Trophoblast cell (in vitro differentiated cells and primary cell): ENCODE data around the gene COQ7.

Source experiments
- DNase-seq, 2 donors: peaks; one replicate each; pipeline ENCODE4 v3.0.0-alpha.2; 2016
- H2AFZ ChIP-seq: 2 replicates; pipeline ENCODE4 v1.6.1; 2013; ENCODE audit warnings: low read length, moderate library complexity, mild to moderate bottlenecking; ENCODE audit not compliant: insufficient read depth, poor library complexity
- H2AK5ac ChIP-seq: 2 replicates; pipeline ENCODE4 v1.6.1; 2013; ENCODE audit warnings: mild to moderate bottlenecking, low read length
- H2BK120ac ChIP-seq: 2 replicates; pipeline ENCODE4 v1.6.1; 2013; ENCODE audit warnings: low read length, mild to moderate bottlenecking, moderate library complexity; ENCODE audit not compliant: insufficient read depth, poor library complexity
- H2BK12ac ChIP-seq: 2 replicates; pipeline ENCODE4 v1.6.1; 2013; ENCODE audit warnings: mild to moderate bottlenecking, low read length, moderate library complexity
- H2BK5ac ChIP-seq: 2 replicates; pipeline ENCODE4 v1.6.1; 2013; ENCODE audit warnings: low read length, low read depth, moderate library complexity, mild to moderate bottlenecking; ENCODE audit not compliant: poor library complexity
- H3K14ac ChIP-seq: 2 replicates; pipeline ENCODE4 v1.6.1; 2013; ENCODE audit warnings: mild to moderate bottlenecking, low read length
- H3K18ac ChIP-seq: 2 replicates; pipeline ENCODE4 v1.6.1; 2013; ENCODE audit warnings: mild to moderate bottlenecking, low read length
- H3K23ac ChIP-seq: 2 replicates; pipeline ENCODE4 v1.6.1; 2013; ENCODE audit warnings: low read length
- H3K27ac ChIP-seq: 2 replicates; pipeline ENCODE4 v1.5.1; 2013; ENCODE audit warnings: low read depth, mild to moderate bottlenecking, inconsistent platforms, low read length, moderate library complexity
- H3K27me3 ChIP-seq: 2 replicates; pipeline ENCODE4 v1.6.1; 2013; ENCODE audit warnings: inconsistent platforms, mild to moderate bottlenecking, low read length, moderate library complexity; ENCODE audit not compliant: insufficient read depth
- H3K36me3 ChIP-seq, 2 experiments: 1 replicate in 1 of 2; 2 replicates in 1 of 2; pipeline ENCODE4 v1.6.1; 2013; ENCODE audit warnings: low read length in 2 of 2, mild to moderate bottlenecking in 2 of 2, moderate library complexity in 1 of 2; ENCODE audit not compliant: insufficient read depth in 2 of 2, control insufficient read depth in 1 of 2
- H3K4ac ChIP-seq: 2 replicates; pipeline ENCODE4 v1.6.1; 2013; ENCODE audit warnings: low read depth, mild to moderate bottlenecking, low read length, moderate library complexity
- H3K4me1 ChIP-seq, 2 experiments: 1 replicate in 1 of 2; 2 replicates in 1 of 2; pipeline ENCODE4 v1.6.1; 2013; ENCODE audit warnings: low read length in 2 of 2, mild to moderate bottlenecking in 2 of 2, moderate library complexity in 1 of 2; ENCODE audit not compliant: insufficient read depth in 2 of 2, control insufficient read depth in 1 of 2
- H3K4me2 ChIP-seq: 2 replicates; pipeline ENCODE4 v1.6.1; 2013; ENCODE audit warnings: inconsistent platforms, mild to moderate bottlenecking, low read length, moderate library complexity
- H3K4me3 ChIP-seq: 2 replicates; pipeline ENCODE4 v1.5.1; 2013; ENCODE audit warnings: mild to moderate bottlenecking, low read depth, low read length, inconsistent platforms
- H3K79me1 ChIP-seq: one replicate; pipeline ENCODE4 v1.6.1; 2013; ENCODE audit warnings: low read length
- H3K79me2 ChIP-seq: 2 replicates; pipeline ENCODE4 v1.6.1; 2013; ENCODE audit warnings: low read length, mild to moderate bottlenecking; ENCODE audit not compliant: control insufficient read depth, insufficient read depth, poor library complexity
- H3K9ac ChIP-seq: 2 replicates; pipeline ENCODE4 v1.6.1; 2013; ENCODE audit warnings: mild to moderate bottlenecking, low read length
- H3K9me3 ChIP-seq: 2 replicates; pipeline ENCODE4 v1.6.1; 2013; ENCODE audit warnings: low read depth, mild to moderate bottlenecking, control low read depth, inconsistent platforms, low read length; ENCODE audit not compliant: insufficient read depth
- H4K12ac ChIP-seq: 2 replicates; pipeline ENCODE4 v1.6.1; 2013; ENCODE audit warnings: low read depth, mild to moderate bottlenecking, low read length, moderate library complexity
- H4K8ac ChIP-seq: 2 replicates; pipeline ENCODE4 v1.6.1; 2013; ENCODE audit warnings: low read depth, mild to moderate bottlenecking, low read length, moderate library complexity
- H4K91ac ChIP-seq: one replicate; pipeline ENCODE4 v1.6.1; 2013; ENCODE audit warnings: low read depth, mild to moderate bottlenecking, low read length, moderate library complexity
- WGBS: extraction: QIAGEN DNeasy Blood & Tissue Kit; methylation state at CpG from one replicate; pipeline ENCODE4 v1.1.7; 2013; ENCODE audit warnings: missing lambda C conversion rate; ENCODE audit not compliant: insufficient read length, insufficient coverage; ENCODE audit errors: extremely low coverage; 5-methylcytosine and 5-hydroxymethylcytosine counted together

COQ7 gene

DNA sequence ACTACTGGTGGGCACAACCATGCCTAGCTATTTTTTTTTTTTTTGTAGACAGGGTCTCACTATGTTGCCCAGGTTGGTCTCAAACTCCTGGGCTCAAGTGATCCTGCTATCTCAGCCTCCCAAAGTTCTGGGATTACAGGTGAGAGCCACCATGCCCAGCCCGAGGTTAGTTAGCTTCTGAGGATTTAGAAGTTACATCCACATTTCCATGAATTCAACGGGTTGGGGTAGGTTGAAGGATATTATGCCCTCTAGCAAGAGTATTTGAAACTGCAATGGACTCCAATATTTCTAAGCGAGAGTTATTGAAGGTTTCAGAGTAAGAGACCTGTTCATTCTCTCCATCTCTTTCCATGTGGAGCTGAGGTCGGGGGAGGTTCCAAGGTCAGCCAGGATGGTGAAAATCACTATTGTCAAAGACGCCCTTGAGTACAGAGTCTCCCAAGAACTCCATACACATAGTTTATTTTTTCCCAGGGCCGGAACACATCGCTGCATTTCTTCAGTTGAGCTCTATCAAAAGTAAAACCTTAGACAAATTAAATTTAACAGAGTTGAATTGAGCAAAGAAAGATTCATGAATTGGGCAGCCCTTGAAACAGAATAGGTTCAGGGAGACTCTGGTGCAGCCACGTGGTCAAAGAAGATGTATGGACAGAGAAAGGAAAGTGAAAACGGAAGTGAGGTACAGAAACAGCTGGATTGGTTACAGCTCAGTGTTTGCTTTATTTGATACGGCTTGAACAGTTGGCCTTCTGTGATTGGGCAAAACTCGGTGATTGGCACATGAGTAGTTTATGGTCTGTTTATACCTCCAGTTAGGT is 27.3 kb downstream of the COQ7 start:
- H3K9me3 ChIP-seq, result no peaks in the 10 kb centered on the region
- no peak overlapping the region for H2BK12ac ChIP-seq
- H3K79me2 ChIP-seq, result no peaks in the 10 kb centered on the region
- no peaks in the 10 kb centered on the region for H3K27me3 ChIP-seq
- peak; percentile 38 to 70 for DNase-seq
- no peak overlapping the region for H3K14ac ChIP-seq
- no CpG with 5 or more reads among the region's 11 CpGs for WGBS
- H3K9ac ChIP-seq, result no peak overlapping the region
- no peak overlapping the region for H4K8ac ChIP-seq
- no peak overlapping the region for H3K18ac ChIP-seq
- no peaks in the 10 kb centered on the region for H3K4me1 ChIP-seq
- H3K4me2 ChIP-seq, result no peak overlapping the region
- H2BK5ac ChIP-seq, result no peak overlapping the region
- no peaks in the 10 kb centered on the region for H3K36me3 ChIP-seq
- no peak overlapping the region for H2BK120ac ChIP-seq
- no peak overlapping the region for H4K12ac ChIP-seq
- no peak overlapping the region for H2AFZ ChIP-seq
- H3K79me1 ChIP-seq, result no peaks in the 10 kb centered on the region
- H3K4ac ChIP-seq, result no peak overlapping the region
- no peak overlapping the region for H3K27ac ChIP-seq
- no peak overlapping the region for H3K4me3 ChIP-seq
- H2AK5ac ChIP-seq, result no peak overlapping the region
- H3K23ac ChIP-seq, result peak overlapping the region; percentile 9
- no peak overlapping the region for H4K91ac ChIP-seq

DNA sequence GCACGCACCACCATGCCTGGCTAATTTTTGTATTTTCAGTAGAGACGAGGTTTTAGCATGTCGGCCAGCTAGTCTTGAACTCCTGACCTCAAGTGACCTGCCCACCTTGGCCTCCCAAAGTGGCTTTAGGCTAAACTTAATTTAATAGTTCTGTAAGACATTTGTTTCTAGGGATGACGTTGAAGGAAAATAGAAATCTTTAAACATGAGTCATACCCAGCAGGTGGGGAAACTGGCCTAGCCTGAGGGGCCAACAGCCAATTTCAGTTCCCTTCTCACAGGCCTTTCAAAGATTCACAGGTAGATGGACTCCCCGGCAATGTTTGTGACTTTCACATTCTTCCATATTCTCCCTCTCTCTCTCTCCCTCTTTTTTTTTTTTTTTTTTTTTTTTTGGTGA is 28.2 kb downstream of the COQ7 start:
- Histone ChIP-seq H4K91ac (no peak overlapping the region), H4K8ac (no peak overlapping the region), H3K18ac (no peak overlapping the region), H3K9ac (no peak overlapping the region), H3K4ac (no peak overlapping the region), H3K4me1 (no peaks in the 10 kb centered on the region), H3K4me2 (no peak overlapping the region), H2AK5ac (no peak overlapping the region), H2BK120ac (no peak overlapping the region), H3K14ac (no peak overlapping the region), H3K36me3 (no peaks in the 10 kb centered on the region), H3K27me3 (no peaks in the 10 kb centered on the region), H3K9me3 (peaks cover 2% of the 10 kb centered on the region), H3K23ac (no peak overlapping the region), H2AFZ (no peak overlapping the region), H4K12ac (no peak overlapping the region), H3K79me1 (no peaks in the 10 kb centered on the region), H3K4me3 (no peak overlapping the region), H2BK5ac (no peak overlapping the region), H2BK12ac (no peak overlapping the region), H3K79me2 (no peaks in the 10 kb centered on the region), H3K27ac (no peak overlapping the region)
- WGBS, result no CpG with 5 or more reads among the region's 5 CpGs
- DNase-seq, result peak; percentile 97 to 98

DNA sequence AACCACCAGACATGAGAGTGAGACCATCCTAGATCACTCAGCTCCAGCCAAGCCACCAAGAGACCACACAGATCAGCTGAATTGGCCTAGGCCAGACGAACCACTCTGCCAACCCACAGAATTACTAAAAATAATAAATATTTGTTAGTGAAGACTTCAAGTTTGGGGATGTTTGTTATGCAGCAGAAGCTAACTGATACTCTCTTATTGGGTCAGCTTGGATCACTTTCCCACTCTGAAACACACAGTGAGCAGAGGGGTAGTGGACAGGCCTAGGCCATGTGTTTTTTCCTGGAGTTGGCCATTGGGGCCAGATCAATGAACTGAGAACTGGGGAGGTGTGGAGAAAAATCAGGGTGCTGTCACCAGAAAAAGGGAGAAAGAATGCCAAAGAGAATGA is 30.8 kb downstream of the COQ7 start:
- H4K8ac ChIP-seq, result no peak overlapping the region
- H4K91ac ChIP-seq, result no peak overlapping the region
- H3K27ac ChIP-seq, result no peak overlapping the region
- no peak overlapping the region for H3K14ac ChIP-seq
- no peak for DNase-seq
- H4K12ac ChIP-seq, result no peak overlapping the region
- H2AFZ ChIP-seq, result no peak overlapping the region
- no peaks in the 10 kb centered on the region for H3K79me1 ChIP-seq
- no peak overlapping the region for H2BK12ac ChIP-seq
- no peak overlapping the region for H3K4ac ChIP-seq
- H3K18ac ChIP-seq, result no peak overlapping the region
- H3K23ac ChIP-seq, result no peak overlapping the region
- no CpG with 5 or more reads among the region's 1 CpG for WGBS
- H3K27me3 ChIP-seq, result no peaks in the 10 kb centered on the region
- H3K79me2 ChIP-seq, result no peaks in the 10 kb centered on the region
- no peak overlapping the region for H2BK120ac ChIP-seq
- no peak overlapping the region for H3K9ac ChIP-seq
- no peaks in the 10 kb centered on the region for H3K4me1 ChIP-seq
- H2AK5ac ChIP-seq, result no peak overlapping the region
- H2BK5ac ChIP-seq, result no peak overlapping the region
- H3K9me3 ChIP-seq, result peaks cover 2% of the 10 kb centered on the region
- H3K4me2 ChIP-seq, result no peak overlapping the region
- no peaks in the 10 kb centered on the region for H3K36me3 ChIP-seq
- no peak overlapping the region for H3K4me3 ChIP-seq

DNA sequence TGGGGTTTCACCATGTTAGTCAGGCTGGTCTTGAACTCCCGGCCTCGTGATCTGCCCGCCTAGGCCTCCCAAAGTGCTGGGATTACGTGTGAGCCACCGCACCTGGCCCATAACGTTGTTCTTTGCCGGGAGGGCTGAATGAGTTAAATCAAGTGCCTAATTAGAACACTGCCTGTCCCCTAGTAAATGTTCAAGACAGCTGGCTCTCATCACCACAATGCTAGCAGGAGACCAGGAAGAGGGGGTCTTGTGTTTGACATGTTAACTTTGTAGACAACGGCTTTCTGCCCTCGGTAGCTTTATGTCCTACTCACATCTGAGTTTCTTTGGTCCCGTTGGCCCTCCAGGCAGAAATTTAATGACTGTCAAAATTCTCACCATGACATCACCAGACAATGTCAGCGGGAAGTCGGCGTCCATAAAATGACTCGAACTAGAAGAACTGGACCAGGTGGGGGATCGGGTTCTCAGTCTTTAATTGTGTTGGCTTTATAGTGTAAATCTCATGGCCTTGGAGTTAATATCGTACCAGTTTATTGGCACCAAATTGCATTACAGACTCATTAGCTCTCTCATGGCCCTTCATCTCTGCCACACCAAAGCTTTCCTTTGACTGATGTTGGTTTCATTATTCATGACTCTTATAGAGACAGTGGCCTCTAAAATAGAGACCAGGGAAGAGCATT is 34.9 kb downstream of the COQ7 start:
- no peak overlapping the region for H3K18ac ChIP-seq
- no peak overlapping the region for H2BK120ac ChIP-seq
- peak; percentile 23 to 71 for DNase-seq
- H3K27ac ChIP-seq, result no peak overlapping the region
- no peak overlapping the region for H3K14ac ChIP-seq
- no peak overlapping the region for H3K4me3 ChIP-seq
- no peak overlapping the region for H2BK5ac ChIP-seq
- no peak overlapping the region for H3K23ac ChIP-seq
- H3K36me3 ChIP-seq, result no peaks in the 10 kb centered on the region
- no peak overlapping the region for H2AK5ac ChIP-seq
- H2BK12ac ChIP-seq, result no peak overlapping the region
- H3K27me3 ChIP-seq, result no peaks in the 10 kb centered on the region
- no peak overlapping the region for H3K4ac ChIP-seq
- H3K4me1 ChIP-seq, result peaks cover 1 to 3% of the 10 kb centered on the region in 2 experiments
- H4K91ac ChIP-seq, result no peak overlapping the region
- no peak overlapping the region for H3K4me2 ChIP-seq
- H3K9me3 ChIP-seq, result peaks cover 2% of the 10 kb centered on the region
- no peak overlapping the region for H4K12ac ChIP-seq
- H3K9ac ChIP-seq, result no peak overlapping the region
- no CpG with 5 or more reads among the region's 16 CpGs for WGBS
- H2AFZ ChIP-seq, result no peak overlapping the region
- no peak overlapping the region for H4K8ac ChIP-seq
- no peaks in the 10 kb centered on the region for H3K79me1 ChIP-seq
- H3K79me2 ChIP-seq, result no peaks in the 10 kb centered on the region
